ENCODE data around the gene SYNDIG1.

Gene SYNDIG1

DNA sequence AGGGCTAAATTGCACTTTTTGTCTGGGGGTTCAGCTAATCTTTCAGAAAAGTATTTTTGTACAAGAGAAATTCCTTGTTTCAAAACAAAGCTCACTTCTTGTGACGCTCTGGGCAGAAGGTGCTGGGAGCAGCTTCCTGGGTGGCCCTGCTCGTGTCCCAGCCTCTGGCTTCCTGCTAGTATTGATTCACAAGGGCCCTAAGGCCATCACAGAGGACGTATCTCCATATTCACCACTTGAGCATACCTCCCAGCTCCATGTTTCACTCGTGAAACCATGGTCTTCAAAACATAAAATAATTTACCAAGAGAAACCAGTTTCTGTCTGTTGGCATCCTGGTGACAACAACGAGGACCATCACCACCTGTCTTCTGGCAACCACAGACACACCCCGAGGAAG lies 49.1 kb downstream of the SYNDIG1 start:
- in situ Hi-C loops (cut with MboI; ENCODE audit: low sequenced_read_pairs), result loop anchor here (25.0 kb wide), 1 partner anchor 94 kb away; no protein-coding TSS in a partner anchor

DNA sequence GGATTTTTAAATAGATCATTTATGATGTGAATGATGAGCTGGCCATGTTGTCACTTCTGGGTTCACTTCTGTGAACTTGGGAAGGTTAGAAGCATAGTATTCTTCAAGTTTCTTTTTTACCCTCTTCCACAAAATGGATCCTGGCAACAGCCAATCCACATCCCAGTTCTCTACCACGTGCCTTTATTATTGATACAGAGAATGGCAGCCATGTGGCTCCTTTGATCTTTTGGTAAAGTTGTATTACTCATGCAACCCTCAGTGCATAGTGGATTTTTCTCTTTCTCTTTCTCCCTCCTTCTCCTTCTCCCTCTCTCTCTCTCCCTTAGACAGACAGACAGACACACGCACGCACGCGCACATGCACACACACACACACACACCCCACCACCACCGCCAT lies 50.0 kb downstream of the SYNDIG1 start:
- in situ Hi-C loops (cut with MboI; ENCODE audit: low sequenced_read_pairs), result loop anchor here (25.0 kb wide), 1 partner anchor 93 kb away; no protein-coding TSS in a partner anchor

DNA sequence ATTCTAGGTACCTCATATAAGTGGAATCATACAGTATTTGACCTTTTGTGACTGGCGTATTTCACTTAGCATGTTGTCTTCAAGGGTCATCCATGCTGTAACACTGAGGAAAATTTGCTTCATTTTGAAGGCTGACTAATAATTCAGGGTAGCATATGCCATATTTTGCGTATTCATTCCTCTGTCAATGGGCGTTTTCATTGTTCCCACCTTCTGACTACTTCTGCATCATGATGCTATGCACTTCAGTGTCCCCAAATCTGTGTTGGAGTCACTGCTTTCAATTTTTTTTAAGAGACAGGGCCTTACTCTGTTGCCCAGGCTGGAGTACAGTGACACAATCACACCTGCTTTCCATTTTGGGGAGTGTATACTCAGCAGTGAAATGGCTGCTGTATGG lies 51.6 kb downstream of the SYNDIG1 start:
- in situ Hi-C loops (cut with MboI; ENCODE audit: low sequenced_read_pairs), result loop anchor here (25.0 kb wide), 1 partner anchor 91 kb away; no protein-coding TSS in a partner anchor

DNA sequence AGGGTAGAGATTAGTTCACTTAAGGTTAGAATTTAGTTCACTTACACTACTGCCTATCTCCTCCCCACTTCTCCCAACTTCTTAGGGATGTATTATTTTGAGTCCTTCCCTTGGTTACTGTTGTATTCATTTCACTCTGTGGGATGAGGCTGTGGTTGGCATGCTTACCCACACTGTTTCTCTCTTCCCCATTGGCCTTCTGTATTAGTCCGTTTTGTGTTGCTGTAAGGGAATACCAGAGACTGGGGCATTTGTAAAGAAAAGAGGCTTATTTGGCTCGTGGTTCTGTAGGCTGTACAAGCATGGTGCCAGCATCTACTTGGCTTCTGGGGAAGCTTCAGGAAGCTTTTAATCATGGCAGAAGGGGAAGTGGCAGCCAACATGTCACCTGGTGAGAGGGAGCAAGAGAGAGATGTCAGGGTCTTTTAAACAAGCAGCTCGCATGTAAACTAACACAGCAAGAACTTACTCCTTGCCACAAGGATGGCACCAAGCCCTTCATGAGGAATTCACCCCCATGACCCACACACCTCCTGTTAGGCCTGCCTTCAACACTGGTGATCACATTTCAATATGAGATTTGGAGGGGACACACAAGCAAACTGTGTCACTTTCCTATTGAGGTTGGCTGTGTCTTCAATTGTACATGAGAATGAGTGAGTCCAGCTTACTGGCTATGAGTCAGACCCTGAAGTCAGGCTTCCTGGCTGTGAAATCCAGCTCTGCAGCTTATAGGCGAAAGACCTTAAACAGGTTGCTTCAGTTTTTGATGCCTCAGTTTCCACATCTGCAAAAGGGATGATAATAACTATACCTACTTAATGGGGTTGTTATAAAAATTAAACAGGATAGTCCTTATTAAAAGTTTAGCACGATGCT lies 53.3 kb downstream of the SYNDIG1 start:
- in situ Hi-C loops (cut with MboI; ENCODE audit: low sequenced_read_pairs), result loop anchor here (25.0 kb wide), 1 partner anchor 90 kb away; no protein-coding TSS in a partner anchor

- in situ Hi-C loops (cut with MboI; ENCODE audit: low sequenced_read_pairs), result loop anchor here (25.0 kb wide), 1 partner anchor 89 kb away; no protein-coding TSS in a partner anchor
Measured at GRCh38 chr20:24523661-24524060, 54.2 kb downstream of the SYNDIG1 start.

- in situ Hi-C loops (cut with MboI; ENCODE audit: low sequenced_read_pairs), result no loop called here
Measured at GRCh38 chr20:24528583-24529368, 59.3 kb downstream of the SYNDIG1 start.

GRCh38 chr20:24529369-24529719 lies 59.9 kb downstream of the SYNDIG1 start:
- in situ Hi-C loops (cut with MboI; ENCODE audit: low sequenced_read_pairs), result no loop called here

- in situ Hi-C loops (cut with MboI; ENCODE audit: low sequenced_read_pairs), result no loop called here
Measured at GRCh38 chr20:24530131-24530680, 60.8 kb downstream of the SYNDIG1 start.

- in situ Hi-C loops (cut with MboI; ENCODE audit: low sequenced_read_pairs), result no loop called here
Measured at GRCh38 chr20:24531202-24531601, 61.8 kb downstream of the SYNDIG1 start.

GRCh38 chr20:24531631-24532419 lies 62.4 kb downstream of the SYNDIG1 start:
- in situ Hi-C loops (cut with MboI; ENCODE audit: low sequenced_read_pairs), result no loop called here

- in situ Hi-C loops (cut with MboI; ENCODE audit: low sequenced_read_pairs), result no loop called here
Measured at GRCh38 chr20:24533449-24533848, 64.0 kb downstream of the SYNDIG1 start.

GRCh38 chr20:24534282-24534681 lies 64.9 kb downstream of the SYNDIG1 start:
- in situ Hi-C loops (cut with MboI; ENCODE audit: low sequenced_read_pairs), result no loop called here

GRCh38 chr20:24535941-24536730 lies 66.7 kb downstream of the SYNDIG1 start:
- in situ Hi-C loops (cut with MboI; ENCODE audit: low sequenced_read_pairs), result no loop called here

DNA sequence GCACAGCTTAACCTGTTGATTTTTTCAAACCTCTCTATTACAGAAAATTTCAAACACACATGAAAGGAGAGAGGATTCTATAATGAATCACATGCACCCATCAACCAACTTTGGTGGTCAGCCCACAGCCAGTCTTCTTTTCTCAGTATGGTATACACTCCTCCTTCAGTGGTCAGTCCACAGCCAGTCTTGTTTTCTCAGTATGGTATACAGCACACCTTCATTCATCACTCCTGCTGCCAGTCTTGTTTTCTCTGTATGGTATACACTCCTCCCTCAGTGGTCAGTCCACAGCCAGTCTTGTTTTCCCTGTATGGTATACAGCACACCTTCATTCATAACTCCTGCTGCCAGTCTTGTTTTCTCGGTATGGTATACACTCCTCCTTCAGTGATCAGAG lies 67.8 kb downstream of the SYNDIG1 start:
- in situ Hi-C loops (cut with MboI; ENCODE audit: low sequenced_read_pairs), result no loop called here

- in situ Hi-C loops (cut with MboI; ENCODE audit: low sequenced_read_pairs), result no loop called here
Measured at GRCh38 chr20:24542721-24543120, 73.3 kb downstream of the SYNDIG1 start.

DNA sequence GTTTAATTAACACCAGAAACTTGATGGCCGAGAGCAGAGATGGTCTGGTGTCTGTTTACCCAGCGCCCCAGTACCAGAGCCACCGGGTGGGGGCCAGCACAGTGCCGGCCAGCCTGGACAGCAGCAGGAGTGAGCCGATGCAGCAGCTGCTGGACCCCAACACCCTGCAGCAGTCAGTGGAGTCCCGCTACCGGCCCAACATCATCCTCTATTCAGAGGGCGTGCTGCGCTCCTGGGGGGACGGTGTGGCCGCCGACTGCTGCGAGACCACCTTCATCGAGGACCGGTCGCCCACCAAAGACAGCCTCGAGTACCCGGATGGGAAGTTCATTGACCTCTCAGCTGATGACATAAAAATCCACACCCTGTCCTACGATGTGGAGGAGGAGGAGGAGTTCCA lies 73.7 kb downstream of the SYNDIG1 start:
- in situ Hi-C loops (cut with MboI; ENCODE audit: low sequenced_read_pairs), result no loop called here

- in situ Hi-C loops (cut with MboI; ENCODE audit: low sequenced_read_pairs), result no loop called here
Measured at GRCh38 chr20:24543741-24544140, 74.3 kb downstream of the SYNDIG1 start.

DNA sequence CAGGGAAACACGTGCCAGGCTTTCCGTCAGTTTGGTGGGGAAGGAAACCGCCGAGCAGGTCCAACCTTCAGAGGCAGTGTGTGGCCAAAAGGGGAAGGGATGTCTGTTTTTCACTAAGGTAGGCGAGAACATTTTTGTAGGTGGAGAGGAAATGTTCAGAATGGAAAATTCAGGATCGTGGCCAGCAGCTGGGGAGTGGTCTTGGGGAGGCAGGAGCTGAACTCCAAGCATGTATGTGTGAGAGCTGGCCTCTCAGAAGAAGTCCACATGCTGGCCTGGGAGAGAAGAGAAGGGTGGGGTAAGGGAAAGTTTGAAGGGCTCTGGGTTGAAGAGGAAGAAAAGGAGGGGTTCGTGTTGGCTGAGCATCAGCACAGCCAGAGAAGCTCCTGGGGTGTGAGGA lies 74.9 kb downstream of the SYNDIG1 start:
- in situ Hi-C loops (cut with MboI; ENCODE audit: low sequenced_read_pairs), result no loop called here

- in situ Hi-C loops (cut with MboI; ENCODE audit: low sequenced_read_pairs), result no loop called here
Measured at GRCh38 chr20:24545168-24545567, 75.7 kb downstream of the SYNDIG1 start.

All from HL-60/S4 treated with retinoic acid at 250 ng/mL for 4 days and 3 days (cell line).